ENCODE results near the gene FAM229B.

GRCh38 chr6:112058243-112059032 is 29.0 kb upstream of the FAM229B start:
- TF ChIP-seq CTCF (conservative IDR thresholded peaks at IDR 0.05; ENCODE audit: low read depth, low read length), result no peak
- TF ChIP-seq FOS (IDR thresholded peaks at IDR 0.05; ENCODE audit: low read depth, low read length), result no peak
- TF ChIP-seq USF2 (IDR thresholded peaks at IDR 0.05; ENCODE audit: low read depth, low read length), result no peak
- TF ChIP-seq MXI1 (IDR thresholded peaks at IDR 0.05; ENCODE audit: borderline replicate concordance, low read depth, low read length), result no peak
- TF ChIP-seq POLR2A (IDR thresholded peaks at IDR 0.05; ENCODE audit: low read depth, low read length), result no peak

Data from IMR-90 (cell line).